ENCODE data around the gene MON2.

DNA sequence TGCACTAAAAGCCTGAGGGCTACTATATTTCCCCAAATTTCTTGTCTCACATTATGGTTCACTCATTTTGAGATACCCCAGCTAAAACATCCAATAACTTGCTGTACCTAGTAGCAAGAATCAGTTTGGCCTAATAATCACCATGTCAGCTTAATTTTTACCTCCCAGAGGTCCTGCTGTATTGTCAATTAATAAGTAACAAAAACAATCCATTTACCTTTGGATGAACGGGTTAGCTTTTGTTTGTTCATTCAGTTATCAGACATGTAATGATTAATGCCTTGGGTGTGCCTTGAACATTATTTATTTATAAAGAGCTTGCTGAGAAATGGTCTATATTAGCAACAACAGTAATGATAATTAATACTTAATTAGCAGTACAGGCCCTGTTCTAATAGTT is 57.0 kb downstream of the MON2 start:
- TF ChIP-seq, protein P1, sequence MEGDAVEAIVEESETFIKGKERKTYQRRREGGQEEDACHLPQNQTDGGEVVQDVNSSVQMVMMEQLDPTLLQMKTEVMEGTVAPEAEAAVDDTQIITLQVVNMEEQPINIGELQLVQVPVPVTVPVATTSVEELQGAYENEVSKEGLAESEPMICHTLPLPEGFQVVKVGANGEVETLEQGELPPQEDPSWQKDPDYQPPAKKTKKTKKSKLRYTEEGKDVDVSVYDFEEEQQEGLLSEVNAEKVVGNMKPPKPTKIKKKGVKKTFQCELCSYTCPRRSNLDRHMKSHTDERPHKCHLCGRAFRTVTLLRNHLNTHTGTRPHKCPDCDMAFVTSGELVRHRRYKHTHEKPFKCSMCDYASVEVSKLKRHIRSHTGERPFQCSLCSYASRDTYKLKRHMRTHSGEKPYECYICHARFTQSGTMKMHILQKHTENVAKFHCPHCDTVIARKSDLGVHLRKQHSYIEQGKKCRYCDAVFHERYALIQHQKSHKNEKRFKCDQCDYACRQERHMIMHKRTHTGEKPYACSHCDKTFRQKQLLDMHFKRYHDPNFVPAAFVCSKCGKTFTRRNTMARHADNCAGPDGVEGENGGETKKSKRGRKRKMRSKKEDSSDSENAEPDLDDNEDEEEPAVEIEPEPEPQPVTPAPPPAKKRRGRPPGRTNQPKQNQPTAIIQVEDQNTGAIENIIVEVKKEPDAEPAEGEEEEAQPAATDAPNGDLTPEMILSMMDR (IDR thresholded peaks at IDR 0.05) = no peak
- TF ChIP-seq POLR2A (IDR thresholded peaks at IDR 0.05) = no peak
